NCI-H1092 (cell line): ENCODE results near the gene CYB5D1.

Source experiments
- DNase-seq: peaks from one replicate; lab custom pipeline; 2025; lab: John Stamatoyannopoulos, UW

The CYB5D1 gene

DNA sequence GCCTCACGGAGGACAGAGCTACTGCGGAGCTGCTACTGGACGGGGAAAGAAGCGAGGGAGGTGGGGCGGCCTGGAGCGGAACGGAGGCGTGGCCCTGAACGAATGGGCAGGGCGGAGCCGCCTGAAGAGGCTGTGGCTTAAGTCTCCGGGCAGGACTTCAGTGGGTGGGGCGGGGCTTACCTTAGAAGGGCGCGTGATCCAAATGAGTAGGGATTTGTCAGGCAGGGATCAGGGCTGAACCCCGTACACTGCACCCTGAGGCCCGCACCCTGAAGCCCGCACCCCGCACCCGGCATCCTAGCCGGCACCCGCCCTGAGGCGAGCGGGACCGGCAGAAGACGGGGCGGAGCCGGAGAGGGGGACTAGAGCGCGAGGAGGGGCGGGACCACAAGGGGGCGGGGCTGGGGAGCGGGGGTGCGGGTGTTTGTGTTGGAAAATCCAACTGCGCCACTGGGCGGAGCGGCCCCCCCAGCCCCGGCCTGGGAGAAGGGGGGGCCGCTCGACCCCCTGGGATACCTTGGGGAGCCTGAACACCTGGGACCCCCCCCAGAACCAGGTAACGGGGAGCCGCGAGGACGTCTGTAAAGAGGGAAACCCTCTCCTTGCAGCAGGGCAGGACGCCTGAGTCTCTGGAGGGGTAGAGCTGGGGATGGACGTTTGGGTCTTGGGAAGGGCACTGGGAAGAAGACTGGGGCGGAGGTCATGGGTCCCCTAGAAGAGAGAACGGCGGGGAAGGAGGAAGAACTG, 23.8 kb upstream of the CYB5D1 start, which contains the start of gene KDM6B:
KDM6B (plus strand) TSS at position 423 of the 747 bp plus-strand sequence. CDS start 11,338 bp downstream, outside the sequence.
- DNase-seq: peak; percentile 58

DNA sequence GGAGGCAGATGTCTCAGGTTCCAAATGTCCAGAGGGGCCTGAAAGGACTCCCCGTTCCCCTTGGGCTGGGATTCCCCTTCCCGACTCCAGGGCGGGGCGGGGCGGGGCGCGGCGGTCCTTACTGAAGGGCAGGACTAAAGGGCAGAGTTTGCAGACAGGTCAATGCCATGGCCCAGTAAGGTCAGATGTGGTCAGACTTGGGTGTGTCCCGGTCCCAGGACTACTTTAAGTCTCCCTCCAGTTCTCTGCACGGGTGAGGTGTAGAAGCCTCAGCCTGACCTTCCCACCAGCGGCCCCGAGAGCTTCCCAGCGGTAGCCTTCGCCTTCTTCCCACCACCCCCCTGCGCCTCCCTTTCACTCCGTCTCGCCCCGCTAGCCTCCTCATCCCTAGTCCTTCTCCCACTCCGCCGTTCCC, 23.3 kb upstream of the CYB5D1 start:
- DNase-seq: no peak

DNA sequence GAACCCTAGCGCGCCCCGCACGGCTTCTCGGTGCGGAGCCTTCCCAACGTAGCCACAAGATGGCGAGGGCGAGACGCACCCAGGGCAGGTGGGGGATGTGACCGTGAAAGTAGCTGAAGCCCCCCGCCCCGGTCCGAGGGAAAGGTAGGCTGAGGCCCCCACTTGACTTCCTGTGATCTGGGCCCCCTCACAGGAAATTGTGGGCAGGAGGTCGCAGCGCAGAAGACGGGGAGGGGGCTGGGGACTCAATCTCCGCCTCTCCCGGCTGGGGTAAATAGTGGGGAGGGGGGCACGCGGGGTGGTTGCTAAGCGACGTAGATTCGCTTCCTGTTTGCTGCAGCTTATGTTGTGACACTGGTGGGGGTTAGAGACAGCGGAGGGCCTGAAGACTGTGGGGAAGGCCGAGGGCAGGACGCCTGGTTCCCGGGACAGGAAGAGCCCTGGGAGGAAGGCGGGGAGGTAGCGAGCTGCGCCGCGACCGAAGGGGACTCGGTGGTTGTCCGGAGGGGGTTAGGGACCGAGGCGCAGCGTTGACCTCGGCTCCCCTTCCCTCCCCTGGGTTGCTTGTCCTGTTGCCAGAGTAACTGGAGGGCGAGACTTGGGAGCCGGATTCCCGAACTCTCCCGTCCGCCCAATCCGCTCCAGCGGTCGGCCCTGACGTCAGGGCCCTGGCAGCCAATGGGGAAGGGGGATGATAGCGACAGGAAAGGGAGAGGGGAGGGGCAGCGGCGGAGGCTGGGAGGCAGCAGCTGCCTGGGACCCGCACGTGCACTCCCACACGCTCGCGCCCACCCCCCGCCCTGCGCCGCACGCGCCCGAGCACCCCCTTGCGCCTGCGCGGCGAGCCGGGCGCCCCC, 22.6 kb upstream of the CYB5D1 start:
- peak; percentile 94 for DNase-seq

DNA sequence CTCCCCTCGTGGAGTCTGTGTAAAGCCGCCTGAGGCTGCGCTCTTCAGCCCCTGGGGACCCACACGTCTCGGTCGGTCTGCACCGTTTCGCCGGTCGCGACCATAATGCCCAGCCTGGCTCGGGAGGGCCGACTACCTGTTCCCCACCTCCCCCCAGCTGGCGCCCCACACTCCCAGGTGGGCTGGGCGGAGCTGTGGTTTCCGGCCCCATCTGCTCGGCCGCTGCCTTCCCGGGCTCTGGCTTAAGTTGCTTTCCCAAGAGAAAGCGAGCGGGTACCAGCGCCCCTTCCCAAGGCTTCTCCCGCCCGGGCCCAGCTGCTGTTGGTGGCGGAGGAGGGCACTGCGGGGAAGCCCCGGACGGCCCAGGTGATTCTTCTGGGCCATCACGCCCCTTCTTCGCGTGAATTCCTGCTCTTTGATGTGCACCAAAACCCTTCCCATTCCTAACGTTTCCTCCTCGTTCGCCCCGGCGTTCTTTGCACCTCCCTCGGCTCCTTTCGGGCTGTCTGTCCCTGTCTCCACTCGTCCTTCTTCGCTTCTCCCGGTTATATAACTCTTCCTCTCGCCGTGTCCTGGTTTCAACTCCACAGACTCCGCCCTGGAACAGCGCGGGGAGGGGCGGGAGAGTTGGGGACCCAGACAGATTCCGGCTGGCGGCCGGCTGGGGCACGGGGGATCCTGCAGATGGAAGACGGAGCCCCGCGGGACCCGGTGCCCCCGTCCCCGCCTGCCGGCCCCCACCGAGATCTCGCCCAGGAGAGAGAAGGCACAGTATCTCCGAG, 21.8 kb upstream of the CYB5D1 start:
- no peak for DNase-seq

DNA sequence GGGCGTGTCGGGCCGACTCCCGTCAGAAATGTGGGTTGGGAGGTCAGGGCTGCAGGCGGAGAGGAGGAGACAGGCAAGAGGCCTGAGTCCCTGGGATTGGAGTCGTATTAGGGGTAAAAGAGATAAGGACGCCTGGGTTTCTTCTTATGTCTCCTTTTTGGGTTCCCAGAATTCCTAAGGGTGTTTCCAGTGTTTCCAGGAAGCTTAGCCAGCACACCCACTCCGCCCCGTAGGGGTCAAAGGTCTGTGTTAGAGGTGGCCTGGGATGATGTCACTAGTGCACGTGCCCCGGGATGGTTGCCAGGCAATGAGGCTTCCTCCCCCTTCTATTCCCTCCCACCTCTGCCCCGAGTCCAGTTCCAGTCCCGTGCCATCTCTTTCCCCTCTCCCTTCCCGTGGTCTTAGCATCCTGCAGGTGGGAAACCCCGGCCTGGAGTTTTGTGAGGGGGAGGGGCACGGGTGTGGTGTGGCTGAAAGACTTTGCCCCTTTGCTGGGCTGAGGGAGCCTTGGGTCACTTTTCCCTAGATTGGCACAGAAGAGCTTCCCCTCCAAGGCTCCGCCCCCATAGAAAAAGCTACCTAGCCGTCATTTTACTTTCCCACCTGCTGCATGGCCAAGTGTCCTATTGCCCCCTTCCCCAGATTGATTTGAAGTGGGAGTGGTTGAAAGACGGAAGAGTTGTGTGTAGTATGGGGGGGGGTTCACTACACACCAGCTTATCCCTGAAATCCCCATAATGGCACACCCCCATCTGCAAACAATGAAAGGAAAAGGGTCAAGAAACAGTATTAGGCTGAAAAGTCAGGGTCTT, 21.0 kb upstream of the CYB5D1 start:
- peak; percentile 92 for DNase-seq

DNA sequence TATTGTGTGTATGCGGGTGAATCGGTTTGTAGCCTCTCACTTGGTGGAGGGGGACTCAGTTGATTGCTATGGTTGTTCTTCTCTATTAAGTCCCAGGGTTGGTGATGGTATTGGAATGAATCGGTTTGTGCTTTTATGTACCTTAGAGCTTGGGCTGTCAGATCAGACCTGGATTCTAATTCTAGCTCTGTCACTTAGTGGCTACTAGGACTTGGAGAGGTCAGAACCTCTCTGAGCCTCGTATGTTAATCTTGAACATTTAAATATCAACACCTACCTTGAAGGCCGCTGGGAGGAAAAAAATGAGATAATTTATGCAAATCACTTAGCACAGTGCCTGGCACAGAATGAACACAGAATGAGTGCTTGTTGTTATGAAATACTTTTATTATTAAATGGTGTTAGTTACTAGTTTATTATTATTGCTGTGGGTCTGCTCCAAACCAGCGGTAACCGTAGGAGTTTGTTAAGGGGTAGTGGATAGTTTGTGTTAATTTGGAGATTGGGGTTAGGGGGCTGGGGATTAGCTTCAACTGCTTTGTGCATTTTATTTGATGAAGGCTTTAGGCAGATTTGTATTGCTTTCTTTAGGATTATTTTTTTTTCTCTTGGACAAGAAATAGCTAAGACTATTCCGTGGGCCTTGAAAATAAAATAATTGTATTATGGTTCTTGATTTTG, 20.3 kb upstream of the CYB5D1 start:
- DNase-seq: no peak

DNA sequence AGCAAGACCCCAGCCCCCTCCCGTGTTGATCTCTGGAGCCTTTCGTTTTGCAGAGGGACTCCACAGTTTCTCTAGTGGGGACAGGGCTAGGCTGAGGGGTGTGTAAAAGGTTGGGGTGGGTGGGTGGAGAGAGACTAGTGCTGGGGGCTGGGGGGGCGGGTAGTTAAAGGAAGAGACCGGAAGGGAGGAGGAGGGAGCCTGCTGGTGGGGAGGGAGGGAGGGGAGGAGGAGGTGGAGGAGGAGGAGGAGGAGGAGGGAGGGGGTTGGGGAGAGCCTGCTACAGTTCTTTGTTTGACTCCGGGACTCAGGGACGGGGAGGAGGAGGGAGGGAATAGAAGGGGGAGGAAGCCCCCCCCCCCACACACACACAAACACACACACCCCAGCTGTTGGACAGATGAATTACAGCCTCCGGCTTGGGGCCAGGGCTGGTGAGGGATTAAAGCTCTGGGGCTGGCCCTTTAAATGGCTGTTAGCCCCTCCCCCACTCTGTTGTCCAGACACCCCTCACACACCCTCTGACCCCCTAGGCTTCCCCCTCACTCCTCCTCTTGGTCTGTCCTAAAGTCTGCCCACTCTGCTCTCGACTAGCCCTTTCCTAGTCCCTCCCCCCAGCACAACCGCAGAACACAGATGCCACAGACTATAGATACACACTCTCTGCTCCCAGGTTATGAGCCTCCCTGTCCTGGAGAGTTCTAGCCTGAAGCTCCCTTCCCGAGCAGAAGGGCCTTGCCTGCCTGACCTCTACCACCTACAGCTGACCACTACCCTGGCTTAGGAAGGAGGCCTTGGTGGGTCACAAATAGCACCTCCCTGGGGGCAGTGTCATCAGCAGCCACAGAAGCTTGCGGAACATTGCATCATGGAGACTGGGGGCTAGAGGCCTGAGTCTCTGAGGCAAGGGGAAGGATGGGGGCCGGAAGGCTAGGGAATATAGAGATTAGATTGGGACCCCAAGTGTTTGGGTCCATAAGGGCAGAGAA, 19.4 kb upstream of the CYB5D1 start:
- DNase-seq: no peak

DNA sequence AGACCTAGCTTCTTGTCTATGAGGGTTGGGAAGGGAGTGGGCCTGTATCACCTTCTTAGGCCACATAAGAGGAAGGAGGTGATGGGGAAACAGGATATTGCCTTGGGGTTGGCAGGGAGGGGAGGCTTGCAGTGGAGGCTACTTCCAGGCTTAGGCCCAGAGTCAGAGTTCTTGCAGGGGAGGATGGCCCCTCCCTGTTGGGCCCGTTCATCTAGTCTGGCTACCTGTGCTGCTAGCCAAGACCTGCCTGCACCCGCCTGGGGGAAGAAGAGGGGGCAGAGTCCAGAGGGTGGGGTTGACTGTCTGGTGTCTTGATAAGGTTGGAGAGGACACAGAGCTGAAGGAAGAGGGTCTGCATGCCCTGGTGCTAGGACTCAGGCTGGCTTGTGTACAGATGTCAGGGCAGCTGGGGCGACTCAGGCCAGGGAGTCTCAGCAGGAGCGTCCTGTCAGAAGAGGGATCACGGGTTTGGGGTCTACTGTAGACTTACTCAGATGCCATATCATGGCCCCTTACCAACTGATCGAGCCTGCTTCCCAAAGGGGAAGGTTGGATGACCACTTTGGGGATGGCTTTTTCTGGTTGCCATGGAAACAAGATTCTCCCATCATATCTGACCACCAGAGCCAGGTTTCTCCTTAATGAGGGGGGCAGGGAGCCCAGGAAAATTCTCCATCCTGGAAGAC, 18.5 kb upstream of the CYB5D1 start:
- DNase-seq: no peak

DNA sequence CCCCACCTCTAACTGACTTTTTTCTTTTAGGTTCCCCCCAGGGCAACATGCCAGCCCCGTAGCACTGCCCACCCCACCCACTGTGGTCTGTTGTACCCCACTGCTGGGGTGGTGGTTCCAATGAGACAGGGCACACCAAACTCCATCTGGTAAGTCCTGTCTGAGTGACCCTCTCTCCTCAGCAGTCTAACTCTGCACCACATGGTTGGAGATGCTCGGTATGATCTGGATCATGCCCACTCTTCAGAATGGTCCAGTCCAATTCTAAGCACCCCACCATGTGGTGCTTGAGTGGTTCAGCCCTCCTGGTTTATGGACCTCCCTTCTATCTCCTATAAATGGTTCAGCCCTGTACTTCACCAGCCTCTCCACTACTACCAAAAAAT, 17.9 kb upstream of the CYB5D1 start:
- DNase-seq: no peak

DNA sequence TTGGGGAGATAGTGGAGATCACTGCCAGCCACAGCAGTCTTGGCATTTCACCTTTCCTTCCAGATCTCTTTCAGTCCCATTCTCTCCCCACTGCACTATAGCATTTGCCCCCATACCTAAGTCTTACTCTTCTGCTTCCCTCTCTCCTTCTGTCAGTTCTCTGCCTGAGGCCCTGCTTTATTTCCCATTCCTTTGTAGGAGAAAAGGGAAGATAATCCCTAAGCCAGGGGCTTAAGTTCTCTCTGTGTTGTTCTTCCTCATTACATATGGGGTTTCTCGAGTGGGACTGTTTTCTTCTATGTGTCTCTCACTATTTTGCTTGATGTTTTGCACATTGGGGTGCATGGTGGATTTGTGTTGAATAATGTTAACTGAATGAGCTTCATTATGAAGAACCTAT, 17.4 kb upstream of the CYB5D1 start:
- no peak for DNase-seq

DNA sequence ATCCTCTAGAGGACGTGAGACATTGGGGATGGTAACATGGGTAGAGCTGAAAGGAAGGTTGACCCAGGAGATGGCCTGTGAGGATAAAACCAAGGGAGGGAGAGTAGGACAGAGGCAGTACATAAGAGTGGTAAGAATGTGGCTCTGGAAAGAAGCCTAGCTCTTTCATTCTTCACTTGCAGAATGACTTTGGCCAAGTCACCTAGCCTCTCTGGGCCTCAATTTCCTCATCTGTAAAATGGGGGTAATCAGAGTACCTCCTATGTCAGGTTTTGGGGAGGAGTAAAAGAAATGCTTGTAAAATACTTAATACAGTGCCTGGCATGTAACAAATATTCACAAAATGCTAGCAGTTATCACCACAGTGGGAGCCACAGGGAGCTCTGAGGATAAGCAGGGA, 16.9 kb upstream of the CYB5D1 start:
- no peak for DNase-seq

DNA sequence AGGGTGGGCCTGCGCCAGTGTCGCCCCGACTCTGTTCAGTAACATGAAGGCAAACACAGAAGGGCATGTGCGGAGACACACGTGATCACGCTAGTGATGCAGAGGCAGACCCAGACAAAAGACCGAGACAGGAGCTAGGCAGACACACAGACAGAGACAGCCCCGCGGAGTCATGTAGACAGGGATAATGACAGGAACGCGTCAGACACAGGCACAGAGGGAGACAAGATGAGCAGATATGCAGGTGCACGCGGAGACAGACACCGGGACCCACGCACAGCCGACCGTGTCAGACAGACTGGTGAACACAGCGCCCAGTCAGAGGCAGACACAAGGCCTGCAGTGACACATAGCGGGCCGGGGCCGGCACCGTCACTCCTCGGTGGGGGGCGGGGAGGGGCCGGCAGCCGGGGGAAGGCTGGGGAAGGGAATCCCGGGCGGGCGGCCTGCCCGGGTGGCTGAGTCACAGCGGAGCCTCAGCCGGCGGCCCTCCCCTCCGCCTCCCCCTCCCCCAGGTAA, 16.3 kb upstream of the CYB5D1 start:
- no peak for DNase-seq

DNA sequence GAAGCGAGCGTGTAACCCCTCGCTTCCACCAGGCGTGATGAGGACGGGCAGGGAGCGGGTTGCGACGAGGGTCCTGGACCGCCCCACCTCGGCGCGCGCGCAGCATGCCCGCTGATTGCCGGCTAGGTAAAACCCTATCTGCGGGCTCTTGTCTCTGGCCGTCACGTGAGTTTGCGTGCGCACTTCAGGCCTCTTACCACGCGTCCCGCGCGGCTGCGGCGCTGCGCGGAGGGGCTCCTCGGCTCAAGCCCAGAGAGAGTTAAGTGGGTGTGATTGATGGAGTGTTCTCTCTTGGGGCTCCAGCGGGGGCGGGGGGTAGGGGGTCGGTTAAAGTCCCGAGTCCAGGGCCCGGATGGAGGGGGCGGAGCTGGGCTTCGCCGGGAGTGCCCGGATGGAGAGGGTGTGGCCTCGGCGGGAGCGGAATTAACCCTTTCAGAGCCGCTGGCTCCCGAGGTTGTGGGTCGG, 15.9 kb upstream of the CYB5D1 start:
- peak; percentile 83 for DNase-seq

DNA sequence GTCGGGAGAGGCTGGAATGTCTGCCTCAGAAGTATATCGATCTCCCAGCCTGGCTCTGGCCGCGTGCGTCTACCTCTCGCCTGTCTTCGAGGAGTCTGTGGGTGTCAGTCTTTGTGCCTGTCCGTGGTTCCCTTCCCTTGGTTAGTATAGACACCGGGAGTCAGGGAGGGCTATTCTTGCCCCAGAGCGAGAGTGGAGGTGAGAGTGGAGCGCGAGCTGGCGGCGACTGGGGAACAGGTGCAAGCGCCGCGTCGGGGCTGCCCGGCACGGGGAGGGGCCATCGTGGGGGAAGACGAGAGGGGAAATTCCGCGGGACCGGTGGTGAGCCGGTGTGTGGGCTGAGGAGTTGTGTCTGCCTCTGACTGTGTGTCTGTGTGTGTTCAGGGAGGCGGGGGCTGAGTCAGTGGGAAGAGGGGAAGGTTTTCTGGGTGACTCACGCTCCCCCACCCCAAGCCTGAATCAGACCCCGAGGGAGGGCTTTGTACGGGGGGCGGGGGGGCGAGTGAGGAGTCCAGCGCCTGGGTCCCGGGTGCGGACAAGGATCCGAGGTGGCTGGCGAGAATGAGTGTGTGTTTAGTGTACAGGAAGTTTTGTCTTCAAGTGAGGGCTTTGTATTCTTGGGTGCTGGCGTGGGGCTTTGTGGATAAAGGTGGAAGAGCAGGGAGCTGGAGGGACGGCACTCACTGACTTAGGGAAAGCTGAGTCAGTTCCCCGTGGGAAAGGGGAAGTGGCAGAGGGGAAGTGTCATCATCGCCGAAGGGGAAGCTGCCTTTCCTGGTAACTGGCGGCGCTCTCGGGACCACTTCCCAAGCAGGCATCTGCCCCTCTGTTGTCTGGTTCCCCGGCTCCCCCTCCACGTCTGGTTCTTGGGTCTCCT, 15.2 kb upstream of the CYB5D1 start:
- DNase-seq: no peak

DNA sequence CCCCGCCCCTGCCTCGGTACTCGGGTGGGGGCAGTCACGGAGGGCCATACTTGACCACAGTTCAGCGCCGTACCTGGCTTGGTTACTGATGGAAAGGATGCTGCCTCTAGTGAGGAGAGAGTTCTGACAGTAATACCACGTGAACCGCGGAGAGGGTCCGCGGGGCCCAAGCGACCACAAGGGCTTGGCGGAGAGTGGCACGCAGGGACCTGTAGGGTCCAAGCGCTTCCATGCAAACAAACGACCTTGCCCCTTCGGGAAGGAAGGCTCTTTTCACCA, 14.6 kb upstream of the CYB5D1 start:
- no peak for DNase-seq

DNA sequence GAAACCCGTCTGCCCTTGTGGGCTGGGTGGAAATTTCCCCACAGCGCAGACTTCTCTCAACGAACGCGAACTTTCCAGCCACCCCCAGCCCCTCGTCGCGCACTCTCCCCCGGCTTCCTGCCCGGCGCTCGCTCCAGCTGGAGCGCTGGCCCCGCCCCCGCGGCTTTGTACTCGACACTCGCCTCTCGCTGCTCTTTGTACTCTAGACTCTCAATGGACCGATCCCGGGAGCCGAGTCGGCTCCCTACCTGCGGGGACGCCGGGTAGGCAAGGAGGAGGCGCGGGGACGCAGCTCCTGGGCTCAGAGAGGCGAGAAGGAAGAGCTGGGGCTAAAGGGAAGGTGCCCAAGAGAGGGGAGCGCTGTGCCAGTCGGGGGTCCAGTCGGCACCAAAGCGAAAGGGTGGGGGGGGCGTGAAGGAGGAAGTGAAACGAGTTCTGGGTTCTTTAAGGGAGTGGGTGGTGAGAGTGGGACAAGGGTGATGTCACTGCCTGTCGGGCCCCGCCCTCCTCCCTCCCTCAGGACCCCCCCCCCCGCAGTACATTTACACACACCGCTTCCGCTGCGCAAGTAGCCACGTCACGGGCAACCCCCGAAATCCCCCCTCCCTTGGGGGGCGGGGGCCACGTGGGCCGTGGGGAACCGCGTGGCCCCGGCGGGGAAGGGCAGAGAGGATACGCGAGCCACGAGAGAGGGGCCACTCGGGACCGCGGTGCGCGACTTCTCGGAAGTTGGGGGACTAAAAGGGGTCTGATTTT, 14.1 kb upstream of the CYB5D1 start:
- DNase-seq: peak; percentile 67
